Muscle of back (tissue), 13 donors: ENCODE measurements around the gene CACNB4. TPM values are rescaled to one million over a fixed set of nuclear protein-coding genes. Genes with fewer than 3 reads are reported as not detected.
"Not testable (repeated sequence)": the region's sequence is repeated elsewhere in the genome, so short reads cannot be mapped to it uniquely, and the experiment has no call there.

ENCODE experiments used
- DNase-seq, 3 donors: peaks; one replicate each; pipeline versions ENCODE4 v3.0.0 to v3.0.0-alpha.2; 2013
- long read RNA-seq, 9 donors: transcript quantifications; one replicate each; lab custom pipeline, GENCODE V29; 2026
- polyA plus RNA-seq, 10 donors: library from polyadenylated mRNA; unstranded; fragments of 120-200 nt; gene quantifications; one replicate each; pipeline ENCODE4 v1.2.1, GENCODE V29; 2013; ENCODE audit not compliant: insufficient read length in 10 of 10

The CACNB4 gene
- 1 to 10 TPM; 3.9 to 8.0 (median 5.3) TPM for polyA plus RNA-seq
- long read RNA-seq, donor 1, full-length matches to known transcripts = 1 of 1 reads
- long read RNA-seq, donor 1, partial matches to known transcripts = 0 of 1 reads
- long read RNA-seq, donor 1, other reads (novel, unspliced or antisense) = 0 of 1 reads
- long read RNA-seq, donor 2, full-length matches to known transcripts = 1 of 1 reads
- long read RNA-seq, donor 2, partial matches to known transcripts = 0 of 1 reads
- long read RNA-seq, donor 2, other reads (novel, unspliced or antisense) = 0 of 1 reads
- long read RNA-seq, donor 3, full-length matches to known transcripts = 7 of 7 reads
- long read RNA-seq, donor 3, partial matches to known transcripts = 0 of 7 reads
- long read RNA-seq, donor 3, other reads (novel, unspliced or antisense) = 0 of 7 reads
- long read RNA-seq, donor 4 = 0 reads
- long read RNA-seq, donor 5, full-length matches to known transcripts = 1 of 1 reads
- long read RNA-seq, donor 5, partial matches to known transcripts = 0 of 1 reads
- long read RNA-seq, donor 5, other reads (novel, unspliced or antisense) = 0 of 1 reads
- long read RNA-seq, donor 6, full-length matches to known transcripts = 2 of 2 reads
- long read RNA-seq, donor 6, partial matches to known transcripts = 0 of 2 reads
- long read RNA-seq, donor 6, other reads (novel, unspliced or antisense) = 0 of 2 reads
- long read RNA-seq, donor 7, full-length matches to known transcripts = 1 of 1 reads
- long read RNA-seq, donor 7, partial matches to known transcripts = 0 of 1 reads
- long read RNA-seq, donor 7, other reads (novel, unspliced or antisense) = 0 of 1 reads
- long read RNA-seq, donor 8, full-length matches to known transcripts = 1 of 1 reads
- long read RNA-seq, donor 8, partial matches to known transcripts = 0 of 1 reads
- long read RNA-seq, donor 8, other reads (novel, unspliced or antisense) = 0 of 1 reads
- long read RNA-seq, donor 9 = 0 reads

- peak; percentile 11 to 84 (median 47) for DNase-seq
These were observed at the start of gene CACNB4 for GRCh38 chr2:152098496-152099366. Gene CACNB4 (minus strand): TSS chr2:152099044.

GRCh38 chr2:152134488-152135280 is 35.8 kb upstream of the CACNB4 start:
- no peak for DNase-seq

- DNase-seq = no peak
These were observed 33.5 kb upstream of the CACNB4 start for GRCh38 chr2:152132306-152132705.

GRCh38 chr2:152127628-152128027 is 28.8 kb upstream of the CACNB4 start:
- DNase-seq = no peak

GRCh38 chr2:152126664-152127063 is 27.8 kb upstream of the CACNB4 start:
- DNase-seq = no peak

GRCh38 chr2:152122161-152122560 is 23.3 kb upstream of the CACNB4 start:
- DNase-seq = no peak

- no peak for DNase-seq
These were observed 21.6 kb upstream of the CACNB4 start for GRCh38 chr2:152120430-152120829.

- peak in 2 of 3 donors; percentile 13 to 25 for DNase-seq
These were observed 17.1 kb upstream of the CACNB4 start for GRCh38 chr2:152115952-152116351.

- DNase-seq = no peak
These were observed 15.5 kb upstream of the CACNB4 start for GRCh38 chr2:152114366-152114765.

- not testable (repeated sequence) for DNase-seq
These were observed 8.3 kb upstream of the CACNB4 start for GRCh38 chr2:152107140-152107539.

GRCh38 chr2:152106464-152106863 is 7.6 kb upstream of the CACNB4 start:
- no peak for DNase-seq

- DNase-seq = no peak
These were observed 4.4 kb upstream of the CACNB4 start for GRCh38 chr2:152103271-152103670.

- no peak for DNase-seq
These were observed 2.1 kb upstream of the CACNB4 start for GRCh38 chr2:152100961-152101360.

GRCh38 chr2:152099367-152100050 is 665 bp upstream of the CACNB4 start:
- DNase-seq = peak; percentile 11 to 73 (median 23)

- DNase-seq = peak; percentile 14 to 84 (median 61)
These were observed 896 bp downstream of the CACNB4 start for GRCh38 chr2:152097801-152098495.

- DNase-seq = peak in 2 of 3 donors; percentile 39 to 83
These were observed 1.5 kb downstream of the CACNB4 start for GRCh38 chr2:152097290-152097800.

GRCh38 chr2:152095146-152095545 is 3.7 kb downstream of the CACNB4 start:
- DNase-seq = no peak

GRCh38 chr2:152094014-152094413 is 4.8 kb downstream of the CACNB4 start:
- DNase-seq = no peak

GRCh38 chr2:152093464-152093863 is 5.4 kb downstream of the CACNB4 start:
- DNase-seq = peak in 2 of 3 donors; percentile 26 to 53
